Measurements from ENCODE around the gene HOXA10. TPM values are rescaled to one million over a fixed set of nuclear protein-coding genes. Genes with fewer than 3 reads are reported as not detected.

Gene HOXA10
- total and polyA plus RNA-seq, 2 experiments from 2014 or later = 7.7 to 15.1 TPM

DNA sequence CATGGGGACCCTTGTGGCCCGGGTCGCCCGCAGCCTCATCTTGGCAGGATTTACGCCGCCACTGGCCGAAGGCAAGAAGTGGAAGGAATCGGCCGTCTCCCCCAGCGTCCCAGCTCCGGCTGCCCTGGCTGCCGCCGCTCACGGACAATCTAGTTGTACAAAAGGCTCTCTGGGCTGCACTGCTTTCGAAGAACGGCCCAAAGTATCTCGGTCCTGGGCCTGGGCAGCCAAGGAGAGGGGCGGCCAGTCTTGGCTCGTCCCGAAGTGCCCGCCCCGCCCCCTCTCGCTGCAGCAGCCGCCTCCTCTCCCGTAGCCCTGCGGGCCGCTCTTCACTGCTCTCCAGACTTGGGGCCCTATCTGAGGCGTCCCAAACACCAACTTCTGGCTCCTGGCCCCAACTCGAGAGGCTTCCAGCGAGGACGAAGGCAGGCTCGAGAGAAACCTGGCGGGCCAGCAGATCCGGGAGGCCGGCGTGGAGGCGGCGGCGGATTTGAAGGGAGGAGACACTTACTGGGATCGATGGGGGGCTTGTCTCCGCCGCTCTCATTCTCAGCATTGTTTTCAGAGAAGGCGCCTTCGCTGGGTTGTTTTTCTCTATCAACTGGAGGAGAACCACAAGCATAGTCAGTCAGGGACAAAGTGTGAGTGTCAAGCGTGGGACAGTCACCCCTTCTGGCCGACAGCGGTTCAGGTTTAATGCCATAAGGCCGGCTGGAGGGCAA is 9.6 kb downstream of the HOXA10 start:
- Histone ChIP-seq H3K36me3 (replicated peaks; ENCODE audit: insufficient read depth, low read depth) (no peaks in the 10 kb centered on the region), H3K4me2 (peak overlapping the region; percentile 96), H4K20me1 (ENCODE audit: insufficient read depth, poor library complexity, severe bottlenecking) (no peaks in the 10 kb centered on the region), H3K27me3 (peaks cover 92% of the 10 kb centered on the region), H3K9me2 (replicated peaks; ENCODE audit: insufficient read depth) (no peaks in the 10 kb centered on the region), H3K27ac (peak overlapping the region; percentile 96), H2AFZ (no peak overlapping the region), H3K4me3 (peak overlapping the region; percentile 12), H3K79me2 (peaks cover 72% of the 10 kb centered on the region), H3K9me3 (ENCODE audit: low read depth) (no peaks in the 10 kb centered on the region), H3K4me1 (ENCODE audit: insufficient read depth) (peaks cover 29% of the 10 kb centered on the region)
- no peak for DNase-seq (ENCODE audit: low spot score)
- WGBS (ENCODE audit: low lambda C conversion rate, missing lambda C conversion rate) = 23% methylated on average over 37 of the region's 47 CpGs
- TF ChIP-seq, protein P1, sequence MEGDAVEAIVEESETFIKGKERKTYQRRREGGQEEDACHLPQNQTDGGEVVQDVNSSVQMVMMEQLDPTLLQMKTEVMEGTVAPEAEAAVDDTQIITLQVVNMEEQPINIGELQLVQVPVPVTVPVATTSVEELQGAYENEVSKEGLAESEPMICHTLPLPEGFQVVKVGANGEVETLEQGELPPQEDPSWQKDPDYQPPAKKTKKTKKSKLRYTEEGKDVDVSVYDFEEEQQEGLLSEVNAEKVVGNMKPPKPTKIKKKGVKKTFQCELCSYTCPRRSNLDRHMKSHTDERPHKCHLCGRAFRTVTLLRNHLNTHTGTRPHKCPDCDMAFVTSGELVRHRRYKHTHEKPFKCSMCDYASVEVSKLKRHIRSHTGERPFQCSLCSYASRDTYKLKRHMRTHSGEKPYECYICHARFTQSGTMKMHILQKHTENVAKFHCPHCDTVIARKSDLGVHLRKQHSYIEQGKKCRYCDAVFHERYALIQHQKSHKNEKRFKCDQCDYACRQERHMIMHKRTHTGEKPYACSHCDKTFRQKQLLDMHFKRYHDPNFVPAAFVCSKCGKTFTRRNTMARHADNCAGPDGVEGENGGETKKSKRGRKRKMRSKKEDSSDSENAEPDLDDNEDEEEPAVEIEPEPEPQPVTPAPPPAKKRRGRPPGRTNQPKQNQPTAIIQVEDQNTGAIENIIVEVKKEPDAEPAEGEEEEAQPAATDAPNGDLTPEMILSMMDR (IDR thresholded peaks at IDR 0.05; ENCODE audit: poor library complexity) = peak; percentile 8
- TF ChIP-seq EZH2 (IDR thresholded peaks at IDR 0.05; ENCODE audit: borderline replicate concordance) = peak; percentile 91
- peak; percentile 26 for TF ChIP-seq EZH2phosphoT487 (IDR thresholded peaks at IDR 0.05; ENCODE audit: low read depth, severe bottlenecking, unreplicated experiment)

DNA sequence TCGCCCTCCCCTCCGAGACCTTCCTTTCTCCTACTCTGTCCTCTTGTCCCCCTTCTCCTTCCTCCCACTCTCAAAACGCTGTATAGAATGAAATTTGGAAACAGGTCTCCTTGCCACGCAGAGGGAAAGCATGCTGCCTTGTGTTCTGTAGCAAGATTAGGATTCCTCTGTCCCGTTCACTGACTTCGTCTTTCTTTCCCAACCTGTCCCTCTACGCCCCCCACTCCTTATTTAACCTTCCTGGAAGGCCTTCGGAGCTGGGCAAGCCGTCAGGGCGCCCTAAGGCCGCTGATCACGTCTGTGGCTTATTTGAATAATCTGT is 10.1 kb downstream of the HOXA10 start:
- WGBS (ENCODE audit: low lambda C conversion rate, missing lambda C conversion rate) = 24% methylated on average over 12 of the region's 12 CpGs
- Histone ChIP-seq H3K9me3 (ENCODE audit: low read depth) (no peaks in the 10 kb centered on the region), H3K36me3 (replicated peaks; ENCODE audit: insufficient read depth, low read depth) (no peaks in the 10 kb centered on the region), H3K4me1 (ENCODE audit: insufficient read depth) (peaks cover 26% of the 10 kb centered on the region), H3K27me3 (peaks cover 92% of the 10 kb centered on the region), H4K20me1 (ENCODE audit: insufficient read depth, poor library complexity, severe bottlenecking) (no peaks in the 10 kb centered on the region), H3K4me3 (no peak overlapping the region), H3K4me2 (peak overlapping the region; percentile 96), H3K79me2 (peaks cover 67% of the 10 kb centered on the region), H3K9me2 (replicated peaks; ENCODE audit: insufficient read depth) (no peaks in the 10 kb centered on the region), H3K27ac (peak overlapping the region; percentile 96), H2AFZ (no peak overlapping the region)
- no peak for TF ChIP-seq EZH2 (IDR thresholded peaks at IDR 0.05; ENCODE audit: borderline replicate concordance)
- TF ChIP-seq, protein P1 (IDR thresholded peaks at IDR 0.05; ENCODE audit: poor library complexity) = no peak
- DNase-seq (ENCODE audit: low spot score) = no peak

DNA sequence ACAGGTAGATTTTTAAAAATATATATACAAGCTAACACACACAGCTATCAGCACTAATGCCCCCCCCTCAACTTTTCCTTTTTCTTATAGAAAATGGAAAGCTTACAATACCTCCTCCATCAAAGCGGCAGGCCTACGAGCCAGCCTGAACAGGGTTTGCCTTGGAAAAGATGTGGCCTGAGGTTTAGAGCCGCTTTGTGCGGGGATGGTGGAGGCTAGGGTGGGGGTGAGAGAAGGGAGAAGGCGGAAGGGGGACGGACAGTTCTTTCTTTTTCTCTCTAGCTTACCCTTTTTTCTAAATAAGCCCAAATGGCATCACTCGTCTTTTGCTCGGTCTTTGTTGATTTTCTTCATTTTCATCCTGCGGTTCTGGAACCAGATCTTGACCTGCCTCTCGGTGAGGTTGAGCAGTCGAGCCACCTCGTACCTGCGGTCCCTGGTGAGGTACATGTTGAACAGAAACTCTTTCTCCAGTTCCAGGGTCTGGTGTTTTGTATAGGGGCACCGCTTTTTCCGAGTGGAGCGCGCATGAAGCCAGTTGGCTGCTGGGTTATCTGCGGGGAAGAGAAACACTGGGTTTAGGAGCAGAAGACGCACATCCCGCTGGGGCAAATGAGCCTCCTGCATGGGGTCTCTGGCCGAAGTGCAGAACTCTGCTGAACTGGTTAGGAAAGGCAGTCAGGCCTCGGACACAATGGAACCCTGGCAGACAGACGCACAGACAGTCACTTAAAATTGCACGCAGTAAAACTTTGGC is 10.7 kb downstream of the HOXA10 start:
- Histone ChIP-seq H3K27me3 (peaks cover 92% of the 10 kb centered on the region), H3K4me1 (ENCODE audit: insufficient read depth) (peaks cover 26% of the 10 kb centered on the region), H3K36me3 (replicated peaks; ENCODE audit: insufficient read depth, low read depth) (no peaks in the 10 kb centered on the region), H3K9me3 (ENCODE audit: low read depth) (no peaks in the 10 kb centered on the region), H4K20me1 (ENCODE audit: insufficient read depth, poor library complexity, severe bottlenecking) (no peaks in the 10 kb centered on the region), H3K9me2 (replicated peaks; ENCODE audit: insufficient read depth) (no peaks in the 10 kb centered on the region), H3K4me3 (peak overlapping the region; percentile 10), H3K4me2 (peak overlapping the region; percentile 96), H3K27ac (peak overlapping the region; percentile 22), H2AFZ (no peak overlapping the region), H3K79me2 (peaks cover 62% of the 10 kb centered on the region)
- TF ChIP-seq EZH2phosphoT487 (IDR thresholded peaks at IDR 0.05; ENCODE audit: low read depth, severe bottlenecking, unreplicated experiment) (no peak), EZH2 (IDR thresholded peaks at IDR 0.05; ENCODE audit: borderline replicate concordance) (no peak)
- TF ChIP-seq, protein P1 (IDR thresholded peaks at IDR 0.05; ENCODE audit: poor library complexity) = no peak
- no peak for DNase-seq (ENCODE audit: low spot score)
- WGBS (ENCODE audit: low lambda C conversion rate, missing lambda C conversion rate) = 52% methylated on average over 24 of the region's 24 CpGs
